Measurements from ENCODE around the gene GOLPH3. TPM values are rescaled to one million over a fixed set of nuclear protein-coding genes. Genes with fewer than 3 reads are reported as not detected.

The GOLPH3 gene
- total and polyA plus RNA-seq, 2 experiments from 2014 or later: 68.5 to 96.1 TPM

DNA sequence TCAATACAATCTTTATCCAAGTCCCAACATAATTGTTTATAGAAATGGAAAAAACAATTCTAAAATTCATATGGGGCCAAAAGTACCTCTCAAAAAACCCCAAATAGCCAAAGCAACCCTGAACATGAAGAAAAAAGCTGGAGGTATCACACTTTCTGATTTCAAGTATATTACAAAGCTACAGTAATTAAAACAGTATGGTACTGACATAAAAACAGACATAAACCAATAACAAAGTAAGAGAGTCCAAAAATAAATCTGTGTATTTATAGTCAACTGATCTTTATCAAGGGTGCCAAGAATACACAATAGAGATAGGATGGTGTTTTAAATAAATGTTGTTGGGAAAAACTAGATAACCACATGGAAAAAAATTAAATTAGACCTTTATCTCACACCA lies 13.6 kb upstream of the GOLPH3 start:
- Mint-ChIP-seq H3K9me3 (peaks cover 14% of the 10 kb centered on the region; the same call in 1 of the 3 replicates), H3K27me3 (ENCODE audit: insufficient read depth, low read depth, poor library complexity) (peaks cover 5% of the 10 kb centered on the region), H3K4me1 (no peaks in the 10 kb centered on the region; the same call in 2 of the 3 replicates), H3K36me3 (ENCODE audit: low read depth) (no peaks in the 10 kb centered on the region; the same call in 2 of the 3 replicates), H3K4me3 (no peak overlapping the region), H3K27ac (no peak overlapping the region)
- no peaks in the 10 kb centered on the region for H3F3A ChIP-seq (replicated peaks; ENCODE audit: low read depth)
- H3K4me2 ChIP-seq: no peak overlapping the region
- no peaks in the 10 kb centered on the region for H3K27me3 ChIP-seq (ENCODE audit: insufficient read depth)
- H3K4me1 ChIP-seq (ENCODE audit: insufficient read depth): no peaks in the 10 kb centered on the region
- DNase-seq (ENCODE audit: low spot score) (no peak), ATAC-seq (no peak)
- no peaks in the 10 kb centered on the region for H3K79me2 ChIP-seq (replicated peaks; ENCODE audit: insufficient read depth)
- TF ChIP-seq POLR2AphosphoS5 (IDR thresholded peaks at IDR 0.05; ENCODE audit: low read depth) (no peak), EZH2phosphoT487 (IDR thresholded peaks at IDR 0.05; ENCODE audit: unreplicated experiment) (no peak), STAT1 (IDR thresholded peaks at IDR 0.05; ENCODE audit: unreplicated experiment) (no peak), ZNF331 (CRISPR knock-in tag; IDR thresholded peaks at IDR 0.05; ENCODE audit: low read depth) (no peak), CREB1 (CRISPR knock-in tag; IDR thresholded peaks at IDR 0.05; ENCODE audit: low read depth) (no peak)
- no peaks in the 10 kb centered on the region for H3K36me3 ChIP-seq (ENCODE audit: insufficient read depth)
- no peaks in the 10 kb centered on the region for H3K9me2 ChIP-seq (ENCODE audit: insufficient read depth)
- no peak overlapping the region for H2AFZ ChIP-seq
- H3K27ac ChIP-seq (ENCODE audit: low read depth): no peak overlapping the region
- H3K4me3 ChIP-seq: no peak overlapping the region
- no peaks in the 10 kb centered on the region for H4K20me1 ChIP-seq (replicated peaks; ENCODE audit: insufficient read depth)

DNA sequence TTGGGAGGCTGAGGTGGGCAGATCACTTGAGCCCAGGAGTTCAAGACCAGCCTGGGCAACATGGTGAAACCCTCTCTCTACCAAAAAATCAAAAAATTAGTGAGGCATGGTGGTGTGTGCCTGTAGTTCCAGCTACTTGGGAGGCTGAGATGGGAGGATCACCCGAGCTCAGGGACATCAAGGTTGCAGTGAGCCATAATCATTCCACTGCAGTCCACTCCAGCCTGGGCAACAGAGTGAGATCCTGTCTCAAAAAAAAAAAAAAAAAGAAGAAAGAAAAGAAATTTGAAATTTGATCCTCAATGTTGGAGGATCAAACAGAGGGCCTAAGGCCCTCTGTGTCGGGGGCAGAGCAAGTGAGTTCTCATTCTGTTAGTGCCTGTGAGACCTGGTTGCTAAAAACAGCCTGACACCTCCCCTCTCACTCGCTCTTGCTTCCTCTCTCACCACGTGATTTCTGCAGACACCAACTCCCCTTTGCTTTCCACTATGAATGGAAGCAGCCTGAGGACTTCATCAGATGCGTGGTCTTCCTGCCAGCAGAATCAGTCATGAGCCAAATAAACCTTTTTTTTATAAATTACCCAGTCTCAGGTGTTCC lies 8.4 kb upstream of the GOLPH3 start:
- Mint-ChIP-seq H3K4me1 (peaks cover 3% of the 10 kb centered on the region; the same call in 2 of the 3 replicates), H3K27me3 (ENCODE audit: insufficient read depth, low read depth, poor library complexity) (peaks cover 7% of the 10 kb centered on the region), H3K36me3 (ENCODE audit: low read depth) (no peaks in the 10 kb centered on the region), H3K9me3 (peaks cover 8% of the 10 kb centered on the region; the same call in 1 of the 3 replicates), H3K4me3 (no peak overlapping the region), H3K27ac (no peak overlapping the region)
- Histone ChIP-seq H3K27me3 (ENCODE audit: insufficient read depth) (no peaks in the 10 kb centered on the region), H3K79me2 (replicated peaks; ENCODE audit: insufficient read depth) (no peaks in the 10 kb centered on the region), H3K4me1 (ENCODE audit: insufficient read depth) (no peaks in the 10 kb centered on the region; the same call in 1 of the 2 replicates), H4K20me1 (replicated peaks; ENCODE audit: insufficient read depth) (no peaks in the 10 kb centered on the region), H3K4me3 (no peak overlapping the region), H3K4me2 (no peak overlapping the region), H3F3A (replicated peaks; ENCODE audit: low read depth) (no peaks in the 10 kb centered on the region), H3K36me3 (ENCODE audit: insufficient read depth) (no peaks in the 10 kb centered on the region), H3K27ac (ENCODE audit: low read depth) (no peak overlapping the region), H3K9me2 (ENCODE audit: insufficient read depth) (no peaks in the 10 kb centered on the region), H2AFZ (no peak overlapping the region)
- DNase-seq (ENCODE audit: low spot score): no peak
- no peak for ATAC-seq
- TF ChIP-seq EZH2phosphoT487 (IDR thresholded peaks at IDR 0.05; ENCODE audit: unreplicated experiment): no peak
- TF ChIP-seq, protein P1, sequence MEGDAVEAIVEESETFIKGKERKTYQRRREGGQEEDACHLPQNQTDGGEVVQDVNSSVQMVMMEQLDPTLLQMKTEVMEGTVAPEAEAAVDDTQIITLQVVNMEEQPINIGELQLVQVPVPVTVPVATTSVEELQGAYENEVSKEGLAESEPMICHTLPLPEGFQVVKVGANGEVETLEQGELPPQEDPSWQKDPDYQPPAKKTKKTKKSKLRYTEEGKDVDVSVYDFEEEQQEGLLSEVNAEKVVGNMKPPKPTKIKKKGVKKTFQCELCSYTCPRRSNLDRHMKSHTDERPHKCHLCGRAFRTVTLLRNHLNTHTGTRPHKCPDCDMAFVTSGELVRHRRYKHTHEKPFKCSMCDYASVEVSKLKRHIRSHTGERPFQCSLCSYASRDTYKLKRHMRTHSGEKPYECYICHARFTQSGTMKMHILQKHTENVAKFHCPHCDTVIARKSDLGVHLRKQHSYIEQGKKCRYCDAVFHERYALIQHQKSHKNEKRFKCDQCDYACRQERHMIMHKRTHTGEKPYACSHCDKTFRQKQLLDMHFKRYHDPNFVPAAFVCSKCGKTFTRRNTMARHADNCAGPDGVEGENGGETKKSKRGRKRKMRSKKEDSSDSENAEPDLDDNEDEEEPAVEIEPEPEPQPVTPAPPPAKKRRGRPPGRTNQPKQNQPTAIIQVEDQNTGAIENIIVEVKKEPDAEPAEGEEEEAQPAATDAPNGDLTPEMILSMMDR (conservative IDR thresholded peaks at IDR 0.05; ENCODE audit: low read depth in 2 of 2): no peak
- no peak for TF ChIP-seq EZH2 (IDR thresholded peaks at IDR 0.05; ENCODE audit: low read depth, unreplicated experiment)
- no peak for TF ChIP-seq ZNF331 (CRISPR knock-in tag; IDR thresholded peaks at IDR 0.05; ENCODE audit: low read depth)
- TF ChIP-seq ZNF114 (CRISPR knock-in tag; IDR thresholded peaks at IDR 0.05): no peak
- TF ChIP-seq, protein P2, sequence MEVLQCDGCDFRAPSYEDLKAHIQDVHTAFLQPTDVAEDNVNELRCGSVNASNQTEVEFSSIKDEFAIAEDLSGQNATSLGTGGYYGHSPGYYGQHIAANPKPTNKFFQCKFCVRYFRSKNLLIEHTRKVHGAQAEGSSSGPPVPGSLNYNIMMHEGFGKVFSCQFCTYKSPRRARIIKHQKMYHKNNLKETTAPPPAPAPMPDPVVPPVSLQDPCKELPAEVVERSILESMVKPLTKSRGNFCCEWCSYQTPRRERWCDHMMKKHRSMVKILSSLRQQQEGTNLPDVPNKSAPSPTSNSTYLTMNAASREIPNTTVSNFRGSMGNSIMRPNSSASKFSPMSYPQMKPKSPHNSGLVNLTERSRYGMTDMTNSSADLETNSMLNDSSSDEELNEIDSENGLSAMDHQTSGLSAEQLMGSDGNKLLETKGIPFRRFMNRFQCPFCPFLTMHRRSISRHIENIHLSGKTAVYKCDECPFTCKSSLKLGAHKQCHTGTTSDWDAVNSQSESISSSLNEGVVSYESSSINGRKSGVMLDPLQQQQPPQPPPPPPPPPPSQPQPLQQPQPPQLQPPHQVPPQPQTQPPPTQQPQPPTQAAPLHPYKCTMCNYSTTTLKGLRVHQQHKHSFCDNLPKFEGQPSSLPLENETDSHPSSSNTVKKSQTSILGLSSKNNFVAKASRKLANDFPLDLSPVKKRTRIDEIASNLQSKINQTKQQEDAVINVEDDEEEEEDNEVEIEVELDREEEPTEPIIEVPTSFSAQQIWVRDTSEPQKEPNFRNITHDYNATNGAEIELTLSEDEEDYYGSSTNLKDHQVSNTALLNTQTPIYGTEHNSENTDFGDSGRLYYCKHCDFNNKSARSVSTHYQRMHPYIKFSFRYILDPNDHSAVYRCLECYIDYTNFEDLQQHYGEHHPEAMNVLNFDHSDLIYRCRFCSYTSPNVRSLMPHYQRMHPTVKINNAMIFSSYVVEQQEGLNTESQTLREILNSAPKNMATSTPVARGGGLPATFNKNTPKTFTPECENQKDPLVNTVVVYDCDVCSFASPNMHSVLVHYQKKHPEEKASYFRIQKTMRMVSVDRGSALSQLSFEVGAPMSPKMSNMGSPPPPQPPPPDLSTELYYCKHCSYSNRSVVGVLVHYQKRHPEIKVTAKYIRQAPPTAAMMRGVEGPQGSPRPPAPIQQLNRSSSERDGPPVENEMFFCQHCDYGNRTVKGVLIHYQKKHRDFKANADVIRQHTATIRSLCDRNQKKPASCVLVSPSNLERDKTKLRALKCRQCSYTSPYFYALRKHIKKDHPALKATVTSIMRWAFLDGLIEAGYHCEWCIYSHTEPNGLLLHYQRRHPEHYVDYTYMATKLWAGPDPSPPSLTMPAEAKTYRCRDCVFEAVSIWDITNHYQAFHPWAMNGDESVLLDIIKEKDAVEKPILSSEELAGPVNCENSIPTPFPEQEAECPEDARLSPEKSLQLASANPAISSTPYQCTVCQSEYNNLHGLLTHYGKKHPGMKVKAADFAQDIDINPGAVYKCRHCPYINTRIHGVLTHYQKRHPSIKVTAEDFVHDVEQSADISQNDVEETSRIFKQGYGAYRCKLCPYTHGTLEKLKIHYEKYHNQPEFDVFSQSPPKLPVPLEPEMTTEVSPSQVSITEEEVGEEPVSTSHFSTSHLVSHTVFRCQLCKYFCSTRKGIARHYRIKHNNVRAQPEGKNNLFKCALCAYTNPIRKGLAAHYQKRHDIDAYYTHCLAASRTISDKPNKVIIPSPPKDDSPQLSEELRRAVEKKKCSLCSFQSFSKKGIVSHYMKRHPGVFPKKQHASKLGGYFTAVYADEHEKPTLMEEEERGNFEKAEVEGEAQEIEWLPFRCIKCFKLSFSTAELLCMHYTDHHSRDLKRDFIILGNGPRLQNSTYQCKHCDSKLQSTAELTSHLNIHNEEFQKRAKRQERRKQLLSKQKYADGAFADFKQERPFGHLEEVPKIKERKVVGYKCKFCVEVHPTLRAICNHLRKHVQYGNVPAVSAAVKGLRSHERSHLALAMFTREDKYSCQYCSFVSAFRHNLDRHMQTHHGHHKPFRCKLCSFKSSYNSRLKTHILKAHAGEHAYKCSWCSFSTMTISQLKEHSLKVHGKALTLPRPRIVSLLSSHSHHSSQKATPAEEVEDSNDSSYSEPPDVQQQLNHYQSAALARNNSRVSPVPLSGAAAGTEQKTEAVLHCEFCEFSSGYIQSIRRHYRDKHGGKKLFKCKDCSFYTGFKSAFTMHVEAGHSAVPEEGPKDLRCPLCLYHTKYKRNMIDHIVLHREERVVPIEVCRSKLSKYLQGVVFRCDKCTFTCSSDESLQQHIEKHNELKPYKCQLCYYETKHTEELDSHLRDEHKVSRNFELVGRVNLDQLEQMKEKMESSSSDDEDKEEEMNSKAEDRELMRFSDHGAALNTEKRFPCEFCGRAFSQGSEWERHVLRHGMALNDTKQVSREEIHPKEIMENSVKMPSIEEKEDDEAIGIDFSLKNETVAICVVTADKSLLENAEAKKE (CRISPR knock-in tag; IDR thresholded peaks at IDR 0.05): no peak
- TF ChIP-seq, protein P3, sequence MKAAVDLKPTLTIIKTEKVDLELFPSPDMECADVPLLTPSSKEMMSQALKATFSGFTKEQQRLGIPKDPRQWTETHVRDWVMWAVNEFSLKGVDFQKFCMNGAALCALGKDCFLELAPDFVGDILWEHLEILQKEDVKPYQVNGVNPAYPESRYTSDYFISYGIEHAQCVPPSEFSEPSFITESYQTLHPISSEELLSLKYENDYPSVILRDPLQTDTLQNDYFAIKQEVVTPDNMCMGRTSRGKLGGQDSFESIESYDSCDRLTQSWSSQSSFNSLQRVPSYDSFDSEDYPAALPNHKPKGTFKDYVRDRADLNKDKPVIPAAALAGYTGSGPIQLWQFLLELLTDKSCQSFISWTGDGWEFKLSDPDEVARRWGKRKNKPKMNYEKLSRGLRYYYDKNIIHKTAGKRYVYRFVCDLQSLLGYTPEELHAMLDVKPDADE (IDR thresholded peaks at IDR 0.05): no peak

All from GM23338 (cell line).